Measurements from ENCODE around the gene NISCH.

Gene NISCH

DNA sequence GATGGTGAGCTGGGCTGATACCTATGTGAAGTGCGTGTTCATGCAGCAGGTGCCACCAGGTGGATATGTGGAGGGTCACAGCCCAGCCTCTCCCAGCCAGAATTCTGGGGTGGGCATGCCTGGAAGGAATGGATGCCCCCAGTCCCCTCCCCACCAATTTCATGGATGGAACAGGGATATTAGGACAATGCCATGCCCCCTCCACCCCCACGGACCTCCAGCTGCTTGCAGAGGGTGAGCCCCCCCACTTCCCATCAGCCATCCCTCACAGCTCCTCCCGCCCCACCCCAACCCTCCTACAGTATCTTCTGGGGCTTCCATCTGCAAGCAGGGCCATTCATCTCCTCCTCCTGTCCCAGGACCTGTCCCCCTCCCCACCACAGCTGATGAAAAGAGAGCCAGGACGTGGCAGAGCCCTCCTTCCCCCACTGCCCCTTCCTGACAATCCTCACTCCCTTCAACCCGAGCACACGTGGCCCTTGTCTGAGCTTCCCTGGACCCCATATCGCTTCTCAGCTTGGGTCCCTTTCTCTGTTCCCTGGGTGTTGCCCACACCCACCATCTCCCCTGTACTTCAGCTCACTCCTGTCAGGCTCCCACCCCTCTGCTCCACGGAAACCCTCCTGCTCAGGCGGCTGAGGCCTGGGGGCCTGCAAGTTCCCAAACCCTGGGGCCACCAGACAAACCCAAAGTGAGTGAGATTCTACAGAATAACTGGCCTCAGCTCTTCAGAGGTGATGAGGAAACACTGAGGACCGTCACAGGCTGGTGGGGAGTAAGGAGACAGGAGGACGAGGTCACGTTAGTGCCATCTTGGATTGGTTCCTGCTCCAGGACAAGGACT is 7.7 kb upstream of the NISCH start:
- DNase-seq (ENCODE audit: low spot score) = no peak

- no peak for DNase-seq (ENCODE audit: low spot score)
Observed at GRCh38 chr3:52450489-52451236, 4.7 kb upstream of the NISCH start.

GRCh38 chr3:52451237-52452083 is 3.9 kb upstream of the NISCH start:
- no peak for DNase-seq (ENCODE audit: low spot score)

- no peak for DNase-seq (ENCODE audit: low spot score)
Observed at GRCh38 chr3:52452126-52452525, 3.3 kb upstream of the NISCH start.

DNA sequence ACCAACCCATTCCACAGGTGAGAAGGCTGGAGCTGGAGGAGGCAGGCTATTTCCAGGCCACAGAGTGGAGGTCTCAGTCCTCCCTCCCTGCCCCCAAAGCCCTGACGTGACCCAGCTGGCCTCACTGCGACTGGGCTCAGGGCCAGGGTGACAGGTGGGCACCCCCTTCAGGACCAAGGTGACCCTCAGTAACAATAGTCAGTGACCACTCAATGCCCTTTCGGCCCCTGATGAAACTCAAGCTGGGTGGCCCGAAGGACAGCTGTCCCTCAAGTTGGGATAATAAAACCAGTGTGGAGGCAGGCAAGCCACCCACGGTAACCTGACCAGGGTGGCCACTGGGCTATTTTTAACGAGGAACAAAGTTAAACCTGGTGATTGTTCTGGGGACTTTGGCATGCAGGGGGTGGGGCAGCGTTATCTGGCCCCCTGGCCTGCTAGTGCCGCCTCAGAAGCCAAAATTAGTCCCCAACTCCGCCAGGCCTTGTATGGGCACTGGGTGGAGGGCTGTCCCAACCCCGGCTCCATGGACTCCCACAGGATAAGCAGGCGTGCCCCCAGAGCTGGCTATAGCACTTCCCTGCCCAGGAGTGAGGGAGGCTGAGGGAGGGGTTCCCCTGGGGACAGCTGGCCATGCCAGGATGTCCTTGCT is 2.7 kb upstream of the NISCH start:
- no peak for DNase-seq (ENCODE audit: low spot score)

- no peak for DNase-seq (ENCODE audit: low spot score)
Observed at GRCh38 chr3:52453496-52454249, 1.7 kb upstream of the NISCH start, which contains the start of gene TNNC1. TNNC1 (minus strand) TSS chr3:52454041; CDS start chr3:52454015, 26 bp downstream.

DNA sequence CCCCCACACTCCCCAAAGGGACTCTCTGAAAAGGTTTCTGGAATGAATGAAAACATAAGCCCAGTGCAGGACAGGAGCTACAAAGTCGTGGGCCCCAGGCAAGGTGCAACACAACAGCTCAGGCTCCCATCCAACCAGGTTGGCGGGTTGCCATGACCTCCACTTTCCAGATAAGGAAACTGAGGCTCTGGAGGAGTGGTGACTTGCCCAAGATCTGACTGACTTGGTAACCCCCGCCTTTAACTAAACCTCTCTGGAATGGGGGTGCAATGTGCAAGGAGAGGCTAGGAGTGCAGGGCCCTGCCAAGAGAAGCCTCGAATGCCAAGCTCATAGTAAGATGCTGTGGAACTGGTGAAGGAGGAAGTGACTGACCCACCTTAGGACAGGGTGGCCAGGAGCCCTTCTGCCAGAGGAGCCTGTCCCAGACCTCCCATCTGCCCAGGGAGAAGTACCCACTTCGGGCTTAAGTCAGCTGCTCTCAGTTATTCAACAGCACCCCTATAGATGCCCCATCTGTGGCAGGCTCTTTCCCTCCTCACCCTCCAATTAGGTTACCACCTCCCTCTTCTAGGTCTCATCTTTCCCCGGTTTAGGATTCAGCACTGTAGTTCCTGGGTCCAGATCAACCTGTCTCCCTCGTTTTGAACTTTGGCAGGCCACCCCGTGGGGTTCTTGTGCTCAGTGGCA is 1.0 kb upstream of the NISCH start:
- DNase-seq (ENCODE audit: low spot score) = no peak

DNA sequence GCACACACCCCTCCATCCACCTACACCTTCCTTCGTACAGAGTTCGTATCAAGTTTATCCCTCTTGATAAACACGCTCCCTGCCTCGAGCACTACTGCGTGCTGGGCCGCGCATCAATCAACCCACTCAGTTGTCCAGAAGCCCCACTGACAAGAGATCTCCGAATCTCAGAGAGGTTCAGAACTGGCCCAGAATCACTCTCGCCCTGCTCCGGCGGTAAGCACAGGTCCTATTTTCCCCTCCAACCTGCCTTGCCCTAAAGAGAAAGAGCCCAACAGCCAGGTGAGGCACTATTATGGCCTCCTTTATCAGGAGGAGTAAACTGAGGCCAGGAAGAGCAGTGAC is 494 bp upstream of the NISCH start:
- no peak for DNase-seq (ENCODE audit: low spot score)

- DNase-seq (ENCODE audit: low spot score) = peak; percentile 61
Observed at GRCh38 chr3:52456169-52456799, 880 bp downstream of the NISCH start.

DNA sequence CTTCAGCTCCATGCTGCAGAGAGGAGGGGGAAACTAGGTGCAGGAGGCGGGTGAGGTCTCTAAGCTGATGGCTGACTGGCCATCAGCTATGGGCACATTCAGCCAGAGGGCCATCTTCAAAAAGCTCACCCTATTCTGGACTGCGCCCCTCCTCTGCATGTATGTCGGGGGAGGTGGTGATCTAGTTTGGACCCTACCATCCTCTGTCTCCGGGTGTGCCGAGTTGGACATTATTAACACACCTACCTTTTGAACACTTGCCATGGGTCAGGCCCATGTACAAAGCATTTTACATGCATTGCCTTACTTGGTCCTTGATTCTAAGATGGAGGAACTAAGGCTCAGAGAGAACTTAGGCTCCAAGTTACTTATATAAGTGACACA is 1.4 kb downstream of the NISCH start:
- DNase-seq (ENCODE audit: low spot score) = no peak

DNA sequence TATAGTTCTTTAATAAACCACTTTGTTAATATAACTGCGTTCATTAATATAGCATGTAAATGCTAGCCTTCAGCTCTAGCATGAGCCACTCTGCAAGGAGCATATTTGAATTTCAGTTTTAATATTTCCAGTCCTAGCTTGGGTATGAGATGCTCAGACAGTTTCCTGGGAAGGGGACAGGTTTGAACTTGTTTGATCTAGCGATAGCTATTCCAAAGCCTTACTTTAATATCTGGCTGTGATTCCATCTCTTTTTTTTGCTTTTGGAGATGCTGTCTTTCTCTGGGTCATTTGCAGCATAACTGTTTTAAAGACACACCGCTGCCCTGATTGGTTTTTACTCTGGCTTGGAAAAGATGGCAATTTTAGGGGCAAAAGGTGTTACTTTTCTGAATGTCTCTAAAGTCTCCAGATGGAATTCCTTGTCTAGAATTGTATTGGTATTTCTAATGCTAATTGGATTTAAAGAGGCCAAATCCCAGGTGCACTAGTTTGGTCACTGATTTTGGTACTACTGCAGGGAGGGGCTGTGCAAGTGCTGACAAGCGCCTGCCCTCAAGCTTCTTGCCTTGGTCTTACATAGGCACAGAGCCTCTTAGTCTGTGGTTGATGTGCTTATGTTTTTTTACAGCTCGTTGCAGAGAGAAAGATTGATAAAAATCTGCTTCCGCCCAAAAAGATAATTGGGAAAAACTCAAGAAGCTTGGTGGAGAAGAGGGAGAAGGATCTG is 2.8 kb downstream of the NISCH start:
- DNase-seq (ENCODE audit: low spot score) = no peak

DNA sequence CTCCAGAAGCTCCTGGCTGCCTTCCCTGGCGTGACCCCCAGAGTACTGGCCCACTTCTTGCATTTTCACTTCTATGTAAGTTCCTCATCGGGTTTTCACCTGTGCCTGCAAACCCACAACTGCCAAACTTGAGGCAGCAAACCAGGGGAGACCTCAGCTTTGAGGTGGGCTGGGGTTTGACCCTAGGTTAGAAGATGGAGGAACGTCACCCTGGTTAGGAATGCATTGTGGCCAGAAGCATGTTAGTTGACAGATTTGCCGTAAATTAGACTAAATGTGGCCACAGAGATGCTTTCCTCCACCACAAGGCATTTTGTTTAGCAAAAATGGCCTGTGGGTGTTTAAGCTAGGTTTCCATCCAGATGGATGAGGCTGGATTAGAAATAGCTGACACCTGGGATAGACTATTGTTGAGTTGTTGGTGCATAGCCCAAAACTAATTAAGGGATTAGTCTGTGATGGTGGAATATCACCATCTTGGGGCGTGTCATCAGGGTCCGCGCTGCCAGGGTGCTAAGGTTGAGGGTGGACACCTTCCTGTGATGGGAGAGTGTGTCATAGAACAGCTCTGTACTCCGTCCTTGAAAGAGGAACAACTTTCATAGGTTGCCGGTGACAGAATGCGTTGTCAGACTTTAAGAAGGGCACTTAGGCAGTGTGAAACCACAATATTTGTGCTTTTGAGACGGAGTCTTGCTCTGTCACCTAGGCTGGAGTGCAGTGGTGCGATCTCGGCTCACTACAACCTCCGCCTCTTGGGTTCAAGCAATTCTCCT is 3.6 kb downstream of the NISCH start:
- no peak for DNase-seq (ENCODE audit: low spot score)

GRCh38 chr3:52461874-52462273 is 6.5 kb downstream of the NISCH start:
- DNase-seq (ENCODE audit: low spot score) = no peak

DNA sequence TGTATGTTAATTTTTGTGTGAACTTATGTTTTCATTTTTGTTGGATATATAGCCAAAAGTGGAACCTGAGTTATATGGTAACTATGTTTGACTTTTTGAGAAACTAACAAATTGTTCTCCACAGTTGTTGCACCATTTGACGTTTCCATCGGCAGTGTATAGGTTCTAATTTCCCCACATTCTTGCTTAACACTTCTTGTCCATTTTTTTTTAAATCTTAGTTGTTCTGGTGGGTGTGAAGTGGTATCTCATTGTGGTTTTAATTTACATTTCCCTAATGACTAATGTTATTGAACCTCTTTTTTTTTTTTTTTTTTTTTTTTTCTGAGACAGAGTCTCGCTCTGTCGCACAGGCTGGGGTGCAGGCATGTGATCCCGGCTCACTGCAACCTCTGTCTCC is 8.0 kb downstream of the NISCH start:
- DNase-seq (ENCODE audit: low spot score) = no peak

DNA sequence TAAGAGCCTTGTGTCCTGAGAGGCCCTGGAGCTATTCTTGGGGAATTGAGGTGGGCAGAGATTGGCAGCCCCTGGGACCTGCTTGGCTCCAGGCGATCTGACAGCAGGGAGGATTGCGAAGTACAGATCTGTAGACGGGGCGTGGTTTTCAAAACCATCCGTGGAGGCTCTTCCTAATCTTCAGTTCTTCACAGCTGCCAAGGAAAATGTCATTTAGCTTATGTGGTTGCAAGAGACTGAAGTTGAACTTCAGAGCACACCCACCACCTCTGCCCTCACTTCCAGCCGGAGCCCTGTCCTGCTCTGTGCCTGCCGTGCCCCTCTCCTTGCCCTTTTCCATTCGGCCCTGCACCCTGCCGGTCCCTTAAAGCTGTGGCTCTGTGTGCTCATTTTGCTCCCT is 12.9 kb downstream of the NISCH start:
- DNase-seq (ENCODE audit: low spot score) = no peak

GRCh38 chr3:52469001-52469400 is 13.6 kb downstream of the NISCH start:
- DNase-seq (ENCODE audit: low spot score) = no peak

DNA sequence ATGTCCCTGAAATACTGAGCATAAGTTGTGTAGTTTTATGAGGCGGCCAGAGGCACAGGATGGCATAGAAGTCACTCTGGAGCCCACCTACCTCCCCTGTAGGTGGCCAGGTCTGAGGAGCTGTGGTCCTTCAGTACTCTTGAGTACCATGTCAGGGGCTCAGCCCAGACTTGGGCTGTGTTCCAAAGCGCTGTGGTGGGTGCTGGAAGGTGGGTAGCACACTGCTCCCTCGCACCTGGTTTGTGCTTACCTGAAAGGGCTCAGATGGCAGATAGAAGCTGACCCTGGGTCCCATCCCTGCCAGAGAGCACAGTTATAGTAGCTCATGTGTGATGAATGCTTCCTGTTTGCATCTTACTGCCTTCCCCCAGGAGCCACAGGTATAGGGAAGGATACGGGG is 15.5 kb downstream of the NISCH start:
- DNase-seq (ENCODE audit: low spot score) = no peak

GRCh38 chr3:52471371-52472238 is 16.2 kb downstream of the NISCH start:
- peak; percentile 71 for DNase-seq (ENCODE audit: low spot score)

Data from AG08396 (cell line).